DMS53 treated with DMSO at 0.1 percent for 48 hours (cell line): ENCODE measurements around the gene NPAS3.

Experiments
- DNase-seq: peaks from one replicate; lab custom pipeline; 2025; ENCODE audit not compliant: unreplicated experiment; lab: John Stamatoyannopoulos, UW

The NPAS3 gene

GRCh38 chr14:33010495-33010894 is 71.8 kb downstream of the NPAS3 start:
- DNase-seq = no peak

- no peak for DNase-seq
Observed at GRCh38 chr14:33014710-33015109, 76.0 kb downstream of the NPAS3 start.

- DNase-seq = no peak
Observed at GRCh38 chr14:33016613-33017012, 77.9 kb downstream of the NPAS3 start.

- no peak for DNase-seq
Observed at GRCh38 chr14:33017016-33017415, 78.3 kb downstream of the NPAS3 start.

GRCh38 chr14:33019346-33019745 is 80.7 kb downstream of the NPAS3 start:
- no peak for DNase-seq

GRCh38 chr14:33026850-33027430 is 88.3 kb downstream of the NPAS3 start:
- DNase-seq = no peak

- DNase-seq = no peak
Observed at GRCh38 chr14:33029511-33029910, 90.8 kb downstream of the NPAS3 start.

GRCh38 chr14:33030386-33030785 is 91.7 kb downstream of the NPAS3 start:
- no peak for DNase-seq

- DNase-seq = no peak
Observed at GRCh38 chr14:33035416-33036194, 96.9 kb downstream of the NPAS3 start.

GRCh38 chr14:33039311-33039710 is 100.6 kb downstream of the NPAS3 start:
- DNase-seq = no peak

- DNase-seq = no peak
Observed at GRCh38 chr14:33040372-33041140, 101.9 kb downstream of the NPAS3 start.

GRCh38 chr14:33042591-33042990 is 103.9 kb downstream of the NPAS3 start:
- no peak for DNase-seq

- no peak for DNase-seq
Observed at GRCh38 chr14:33045760-33046159, 107.1 kb downstream of the NPAS3 start.

GRCh38 chr14:33052943-33053342 is 114.3 kb downstream of the NPAS3 start:
- peak; percentile 50 for DNase-seq

GRCh38 chr14:33056213-33056612 is 117.5 kb downstream of the NPAS3 start:
- DNase-seq = no peak

GRCh38 chr14:33057585-33057984 is 118.9 kb downstream of the NPAS3 start:
- no peak for DNase-seq

GRCh38 chr14:33061667-33062325 is 123.1 kb downstream of the NPAS3 start:
- no peak for DNase-seq

- DNase-seq = no peak
Observed at GRCh38 chr14:33062476-33062875, 123.8 kb downstream of the NPAS3 start.

- DNase-seq = no peak
Observed at GRCh38 chr14:33062881-33063280, 124.2 kb downstream of the NPAS3 start.

GRCh38 chr14:33063521-33063920 is 124.8 kb downstream of the NPAS3 start:
- DNase-seq = no peak

GRCh38 chr14:33065634-33066033 is 127.0 kb downstream of the NPAS3 start:
- DNase-seq = no peak
